ENCODE measurements around the gene COMT.

DNA sequence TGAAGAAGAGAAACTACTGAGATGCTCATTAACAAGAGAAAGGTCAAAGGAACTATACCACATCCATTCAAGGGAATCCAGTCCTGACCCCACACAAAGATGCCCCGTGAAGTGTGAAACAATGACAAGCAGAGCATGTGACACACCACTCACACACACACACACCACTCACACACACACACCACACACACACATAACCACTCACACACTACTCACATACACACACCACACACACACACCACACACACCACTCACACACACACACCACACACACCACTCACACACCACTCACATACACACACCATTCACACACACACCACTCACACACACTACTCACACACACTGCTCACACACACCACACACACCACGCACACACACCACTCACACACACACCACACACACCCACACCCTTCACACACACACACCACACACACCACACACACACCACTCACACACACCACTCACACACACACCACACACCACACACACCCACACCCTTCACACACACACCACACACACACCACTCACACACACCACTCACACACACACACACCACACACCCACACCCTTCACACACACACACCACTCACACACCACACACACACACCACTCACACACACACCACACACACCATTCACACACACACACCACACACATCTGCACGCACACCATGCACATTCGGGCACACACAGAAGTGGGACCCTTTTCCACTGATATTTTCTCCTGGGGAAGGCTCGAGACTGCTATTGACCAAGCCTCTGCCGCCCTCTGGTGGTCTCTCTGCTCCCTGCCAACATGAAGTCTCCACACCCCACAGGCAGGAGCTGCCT is 32.0 kb upstream of the COMT start:
- TF ChIP-seq POLR2A (IDR thresholded peaks at IDR 0.05) (no peak), POLR2AphosphoS5 (IDR thresholded peaks at IDR 0.05) (no peak), EP300 (IDR thresholded peaks at IDR 0.05; ENCODE audit: low read depth) (no peak)
- TF ChIP-seq, protein P1, sequence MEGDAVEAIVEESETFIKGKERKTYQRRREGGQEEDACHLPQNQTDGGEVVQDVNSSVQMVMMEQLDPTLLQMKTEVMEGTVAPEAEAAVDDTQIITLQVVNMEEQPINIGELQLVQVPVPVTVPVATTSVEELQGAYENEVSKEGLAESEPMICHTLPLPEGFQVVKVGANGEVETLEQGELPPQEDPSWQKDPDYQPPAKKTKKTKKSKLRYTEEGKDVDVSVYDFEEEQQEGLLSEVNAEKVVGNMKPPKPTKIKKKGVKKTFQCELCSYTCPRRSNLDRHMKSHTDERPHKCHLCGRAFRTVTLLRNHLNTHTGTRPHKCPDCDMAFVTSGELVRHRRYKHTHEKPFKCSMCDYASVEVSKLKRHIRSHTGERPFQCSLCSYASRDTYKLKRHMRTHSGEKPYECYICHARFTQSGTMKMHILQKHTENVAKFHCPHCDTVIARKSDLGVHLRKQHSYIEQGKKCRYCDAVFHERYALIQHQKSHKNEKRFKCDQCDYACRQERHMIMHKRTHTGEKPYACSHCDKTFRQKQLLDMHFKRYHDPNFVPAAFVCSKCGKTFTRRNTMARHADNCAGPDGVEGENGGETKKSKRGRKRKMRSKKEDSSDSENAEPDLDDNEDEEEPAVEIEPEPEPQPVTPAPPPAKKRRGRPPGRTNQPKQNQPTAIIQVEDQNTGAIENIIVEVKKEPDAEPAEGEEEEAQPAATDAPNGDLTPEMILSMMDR (IDR thresholded peaks at IDR 0.05) = peak; percentile 80 to 95 (median 89)

All from transverse colon (tissue), 4 donors.